Measurements from ENCODE around the gene MLH3. TPM values are rescaled to one million over a fixed set of nuclear protein-coding genes. Genes with fewer than 3 reads are reported as not detected.

The MLH3 gene
- total and polyA plus RNA-seq, 2 of the 13 experiments (the other 11 are each of a cell fraction or from before 2014, with no cell fraction given): 14.4 to 24.8 TPM

DNA sequence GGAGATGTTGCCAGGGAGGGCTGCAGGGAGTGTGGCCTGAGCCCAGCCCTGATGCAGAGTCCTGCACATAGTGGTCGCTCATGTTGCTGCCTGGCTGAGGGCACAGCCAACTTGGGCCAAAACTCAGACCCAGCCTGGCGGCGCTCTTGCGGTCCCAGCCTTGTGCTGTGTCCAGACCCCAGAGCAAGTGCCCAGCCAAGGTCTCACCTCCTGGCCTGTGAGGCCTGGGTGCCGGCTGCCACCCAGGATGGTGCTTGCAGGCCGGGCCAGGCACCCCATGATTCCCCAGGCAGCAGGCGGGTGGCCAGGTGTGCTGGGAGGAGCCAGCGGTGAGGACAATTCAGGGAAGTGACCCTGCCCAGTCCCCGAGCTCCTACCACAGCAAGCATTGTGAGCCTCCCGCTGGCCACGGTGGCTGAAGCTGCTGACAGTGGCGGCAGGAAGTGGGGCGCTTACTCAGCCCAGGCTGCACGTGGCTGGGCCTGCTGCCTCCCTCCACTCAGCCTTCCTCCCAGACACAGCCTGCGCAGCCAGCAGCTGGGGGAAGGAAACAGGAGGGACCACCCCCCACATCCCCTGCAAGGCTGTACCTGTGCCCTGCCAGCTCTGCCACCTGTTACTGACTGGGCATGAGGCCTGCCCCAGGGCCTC, 78.1 kb downstream of the MLH3 start (continued):
- TF ChIP-seq, protein P1, sequence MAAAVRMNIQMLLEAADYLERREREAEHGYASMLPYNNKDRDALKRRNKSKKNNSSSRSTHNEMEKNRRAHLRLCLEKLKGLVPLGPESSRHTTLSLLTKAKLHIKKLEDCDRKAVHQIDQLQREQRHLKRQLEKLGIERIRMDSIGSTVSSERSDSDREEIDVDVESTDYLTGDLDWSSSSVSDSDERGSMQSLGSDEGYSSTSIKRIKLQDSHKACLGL (CRISPR knock-in tag; IDR thresholded peaks at IDR 0.05): peak; percentile 66; the same call in 1 of the 2 replicates
- TF ChIP-seq RAD51 (IDR thresholded peaks at IDR 0.05; ENCODE audit: borderline replicate concordance) (no peak), ZFP82 (CRISPR knock-in tag; IDR thresholded peaks at IDR 0.05; ENCODE audit: borderline replicate concordance) (no peak), SOX5 (CRISPR knock-in tag; IDR thresholded peaks at IDR 0.05; ENCODE audit: borderline replicate concordance) (peak; percentile 11; the same call in 1 of the 2 replicates), ZNF256 (CRISPR knock-in tag; conservative IDR thresholded peaks at IDR 0.05) (no peak), ZSCAN31 (CRISPR knock-in tag; IDR thresholded peaks at IDR 0.05; ENCODE audit: low read depth) (no peak)
- TF ChIP-seq, protein P2, sequence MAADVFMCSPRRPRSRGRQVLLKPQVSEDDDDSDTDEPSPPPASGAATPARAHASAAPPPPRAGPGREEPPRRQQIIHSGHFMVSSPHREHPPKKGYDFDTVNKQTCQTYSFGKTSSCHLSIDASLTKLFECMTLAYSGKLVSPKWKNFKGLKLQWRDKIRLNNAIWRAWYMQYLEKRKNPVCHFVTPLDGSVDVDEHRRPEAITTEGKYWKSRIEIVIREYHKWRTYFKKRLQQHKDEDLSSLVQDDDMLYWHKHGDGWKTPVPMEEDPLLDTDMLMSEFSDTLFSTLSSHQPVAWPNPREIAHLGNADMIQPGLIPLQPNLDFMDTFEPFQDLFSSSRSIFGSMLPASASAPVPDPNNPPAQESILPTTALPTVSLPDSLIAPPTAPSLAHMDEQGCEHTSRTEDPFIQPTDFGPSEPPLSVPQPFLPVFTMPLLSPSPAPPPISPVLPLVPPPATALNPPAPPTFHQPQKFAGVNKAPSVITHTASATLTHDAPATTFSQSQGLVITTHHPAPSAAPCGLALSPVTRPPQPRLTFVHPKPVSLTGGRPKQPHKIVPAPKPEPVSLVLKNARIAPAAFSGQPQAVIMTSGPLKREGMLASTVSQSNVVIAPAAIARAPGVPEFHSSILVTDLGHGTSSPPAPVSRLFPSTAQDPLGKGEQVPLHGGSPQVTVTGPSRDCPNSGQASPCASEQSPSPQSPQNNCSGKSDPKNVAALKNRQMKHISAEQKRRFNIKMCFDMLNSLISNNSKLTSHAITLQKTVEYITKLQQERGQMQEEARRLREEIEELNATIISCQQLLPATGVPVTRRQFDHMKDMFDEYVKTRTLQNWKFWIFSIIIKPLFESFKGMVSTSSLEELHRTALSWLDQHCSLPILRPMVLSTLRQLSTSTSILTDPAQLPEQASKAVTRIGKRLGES (CRISPR knock-in tag; IDR thresholded peaks at IDR 0.05; ENCODE audit: borderline replicate concordance): no peak
- TF ChIP-seq, protein P3, sequence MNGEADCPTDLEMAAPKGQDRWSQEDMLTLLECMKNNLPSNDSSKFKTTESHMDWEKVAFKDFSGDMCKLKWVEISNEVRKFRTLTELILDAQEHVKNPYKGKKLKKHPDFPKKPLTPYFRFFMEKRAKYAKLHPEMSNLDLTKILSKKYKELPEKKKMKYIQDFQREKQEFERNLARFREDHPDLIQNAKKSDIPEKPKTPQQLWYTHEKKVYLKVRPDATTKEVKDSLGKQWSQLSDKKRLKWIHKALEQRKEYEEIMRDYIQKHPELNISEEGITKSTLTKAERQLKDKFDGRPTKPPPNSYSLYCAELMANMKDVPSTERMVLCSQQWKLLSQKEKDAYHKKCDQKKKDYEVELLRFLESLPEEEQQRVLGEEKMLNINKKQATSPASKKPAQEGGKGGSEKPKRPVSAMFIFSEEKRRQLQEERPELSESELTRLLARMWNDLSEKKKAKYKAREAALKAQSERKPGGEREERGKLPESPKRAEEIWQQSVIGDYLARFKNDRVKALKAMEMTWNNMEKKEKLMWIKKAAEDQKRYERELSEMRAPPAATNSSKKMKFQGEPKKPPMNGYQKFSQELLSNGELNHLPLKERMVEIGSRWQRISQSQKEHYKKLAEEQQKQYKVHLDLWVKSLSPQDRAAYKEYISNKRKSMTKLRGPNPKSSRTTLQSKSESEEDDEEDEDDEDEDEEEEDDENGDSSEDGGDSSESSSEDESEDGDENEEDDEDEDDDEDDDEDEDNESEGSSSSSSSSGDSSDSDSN (CRISPR knock-in tag; IDR thresholded peaks at IDR 0.05): peak; percentile 40; the same call in 1 of the 2 replicates
- TF ChIP-seq, protein P4, sequence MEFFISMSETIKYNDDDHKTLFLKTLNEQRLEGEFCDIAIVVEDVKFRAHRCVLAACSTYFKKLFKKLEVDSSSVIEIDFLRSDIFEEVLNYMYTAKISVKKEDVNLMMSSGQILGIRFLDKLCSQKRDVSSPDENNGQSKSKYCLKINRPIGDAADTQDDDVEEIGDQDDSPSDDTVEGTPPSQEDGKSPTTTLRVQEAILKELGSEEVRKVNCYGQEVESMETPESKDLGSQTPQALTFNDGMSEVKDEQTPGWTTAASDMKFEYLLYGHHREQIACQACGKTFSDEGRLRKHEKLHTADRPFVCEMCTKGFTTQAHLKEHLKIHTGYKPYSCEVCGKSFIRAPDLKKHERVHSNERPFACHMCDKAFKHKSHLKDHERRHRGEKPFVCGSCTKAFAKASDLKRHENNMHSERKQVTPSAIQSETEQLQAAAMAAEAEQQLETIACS (CRISPR knock-in tag; IDR thresholded peaks at IDR 0.05): no peak
- TF ChIP-seq, protein P5, sequence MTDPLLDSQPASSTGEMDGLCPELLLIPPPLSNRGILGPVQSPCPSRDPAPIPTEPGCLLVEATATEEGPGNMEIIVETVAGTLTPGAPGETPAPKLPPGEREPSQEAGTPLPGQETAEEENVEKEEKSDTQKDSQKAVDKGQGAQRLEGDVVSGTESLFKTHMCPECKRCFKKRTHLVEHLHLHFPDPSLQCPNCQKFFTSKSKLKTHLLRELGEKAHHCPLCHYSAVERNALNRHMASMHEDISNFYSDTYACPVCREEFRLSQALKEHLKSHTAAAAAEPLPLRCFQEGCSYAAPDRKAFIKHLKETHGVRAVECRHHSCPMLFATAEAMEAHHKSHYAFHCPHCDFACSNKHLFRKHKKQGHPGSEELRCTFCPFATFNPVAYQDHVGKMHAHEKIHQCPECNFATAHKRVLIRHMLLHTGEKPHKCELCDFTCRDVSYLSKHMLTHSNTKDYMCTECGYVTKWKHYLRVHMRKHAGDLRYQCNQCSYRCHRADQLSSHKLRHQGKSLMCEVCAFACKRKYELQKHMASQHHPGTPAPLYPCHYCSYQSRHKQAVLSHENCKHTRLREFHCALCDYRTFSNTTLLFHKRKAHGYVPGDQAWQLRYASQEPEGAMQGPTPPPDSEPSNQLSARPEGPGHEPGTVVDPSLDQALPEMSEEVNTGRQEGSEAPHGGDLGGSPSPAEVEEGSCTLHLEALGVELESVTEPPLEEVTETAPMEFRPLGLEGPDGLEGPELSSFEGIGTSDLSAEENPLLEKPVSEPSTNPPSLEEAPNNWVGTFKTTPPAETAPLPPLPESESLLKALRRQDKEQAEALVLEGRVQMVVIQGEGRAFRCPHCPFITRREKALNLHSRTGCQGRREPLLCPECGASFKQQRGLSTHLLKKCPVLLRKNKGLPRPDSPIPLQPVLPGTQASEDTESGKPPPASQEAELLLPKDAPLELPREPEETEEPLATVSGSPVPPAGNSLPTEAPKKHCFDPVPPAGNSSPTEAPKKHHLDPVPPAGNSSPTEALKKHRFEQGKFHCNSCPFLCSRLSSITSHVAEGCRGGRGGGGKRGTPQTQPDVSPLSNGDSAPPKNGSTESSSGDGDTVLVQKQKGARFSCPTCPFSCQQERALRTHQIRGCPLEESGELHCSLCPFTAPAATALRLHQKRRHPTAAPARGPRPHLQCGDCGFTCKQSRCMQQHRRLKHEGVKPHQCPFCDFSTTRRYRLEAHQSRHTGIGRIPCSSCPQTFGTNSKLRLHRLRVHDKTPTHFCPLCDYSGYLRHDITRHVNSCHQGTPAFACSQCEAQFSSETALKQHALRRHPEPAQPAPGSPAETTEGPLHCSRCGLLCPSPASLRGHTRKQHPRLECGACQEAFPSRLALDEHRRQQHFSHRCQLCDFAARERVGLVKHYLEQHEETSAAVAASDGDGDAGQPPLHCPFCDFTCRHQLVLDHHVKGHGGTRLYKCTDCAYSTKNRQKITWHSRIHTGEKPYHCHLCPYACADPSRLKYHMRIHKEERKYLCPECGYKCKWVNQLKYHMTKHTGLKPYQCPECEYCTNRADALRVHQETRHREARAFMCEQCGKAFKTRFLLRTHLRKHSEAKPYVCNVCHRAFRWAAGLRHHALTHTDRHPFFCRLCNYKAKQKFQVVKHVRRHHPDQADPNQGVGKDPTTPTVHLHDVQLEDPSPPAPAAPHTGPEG (CRISPR knock-in tag; IDR thresholded peaks at IDR 0.05): no peak
- TF ChIP-seq, protein P6, sequence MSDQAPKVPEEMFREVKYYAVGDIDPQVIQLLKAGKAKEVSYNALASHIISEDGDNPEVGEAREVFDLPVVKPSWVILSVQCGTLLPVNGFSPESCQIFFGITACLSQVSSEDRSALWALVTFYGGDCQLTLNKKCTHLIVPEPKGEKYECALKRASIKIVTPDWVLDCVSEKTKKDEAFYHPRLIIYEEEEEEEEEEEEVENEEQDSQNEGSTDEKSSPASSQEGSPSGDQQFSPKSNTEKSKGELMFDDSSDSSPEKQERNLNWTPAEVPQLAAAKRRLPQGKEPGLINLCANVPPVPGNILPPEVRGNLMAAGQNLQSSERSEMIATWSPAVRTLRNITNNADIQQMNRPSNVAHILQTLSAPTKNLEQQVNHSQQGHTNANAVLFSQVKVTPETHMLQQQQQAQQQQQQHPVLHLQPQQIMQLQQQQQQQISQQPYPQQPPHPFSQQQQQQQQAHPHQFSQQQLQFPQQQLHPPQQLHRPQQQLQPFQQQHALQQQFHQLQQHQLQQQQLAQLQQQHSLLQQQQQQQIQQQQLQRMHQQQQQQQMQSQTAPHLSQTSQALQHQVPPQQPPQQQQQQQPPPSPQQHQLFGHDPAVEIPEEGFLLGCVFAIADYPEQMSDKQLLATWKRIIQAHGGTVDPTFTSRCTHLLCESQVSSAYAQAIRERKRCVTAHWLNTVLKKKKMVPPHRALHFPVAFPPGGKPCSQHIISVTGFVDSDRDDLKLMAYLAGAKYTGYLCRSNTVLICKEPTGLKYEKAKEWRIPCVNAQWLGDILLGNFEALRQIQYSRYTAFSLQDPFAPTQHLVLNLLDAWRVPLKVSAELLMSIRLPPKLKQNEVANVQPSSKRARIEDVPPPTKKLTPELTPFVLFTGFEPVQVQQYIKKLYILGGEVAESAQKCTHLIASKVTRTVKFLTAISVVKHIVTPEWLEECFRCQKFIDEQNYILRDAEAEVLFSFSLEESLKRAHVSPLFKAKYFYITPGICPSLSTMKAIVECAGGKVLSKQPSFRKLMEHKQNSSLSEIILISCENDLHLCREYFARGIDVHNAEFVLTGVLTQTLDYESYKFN (CRISPR knock-in tag; conservative IDR thresholded peaks at IDR 0.05): no peak

All from HepG2 (cell line).